Neural cell (in vitro differentiated cells): ENCODE data around the gene ASIC2.

Experiments used
- CTCF ChIP-seq: fragments of 450-650 bp; IDR thresholded peaks from 2 replicates; pipeline ENCODE4 v1.5.1; 2014; ENCODE audit warnings: antibody characterized with exemption, mild to moderate bottlenecking, moderate library complexity; ENCODE audit not compliant: poor library complexity, severe bottlenecking
- POLR2AphosphoS5 ChIP-seq: IDR thresholded peaks from 2 replicates; pipeline ENCODE4 v1.6.1; 2012
- TAF1 ChIP-seq: IDR thresholded peaks from 2 replicates; pipeline ENCODE4 v1.6.1; 2012; ENCODE audit warnings: low read depth

- TF ChIP-seq CTCF (no peak), TAF1 (no peak), POLR2AphosphoS5 (no peak)
Measured at GRCh38 chr17:33269337-33270060, 23.6 kb downstream of the ASIC2 start.
